GM12878 (cell line): Measurements from ENCODE around the gene PTPRD.

Experiments used
- CTCF ChIP-seq, 3 experiments: IDR thresholded peaks in 2 of 3; conservative IDR thresholded peaks in 1 of 3; 2 replicates each; pipeline ENCODE4 v1.5.1; 2011; ENCODE audit warnings: low read depth in 3 of 3, low read length in 3 of 3, mild to moderate bottlenecking in 3 of 3, control low read depth in 2 of 3, moderate library complexity in 2 of 3, inconsistent platforms in 1 of 3, mixed read lengths in 1 of 3; ENCODE audit not compliant: control insufficient read depth in 2 of 3, insufficient read depth in 1 of 3; ENCODE audit errors: extremely low read depth in 1 of 3
- EZH2 ChIP-seq: IDR thresholded peaks from 2 replicates; pipeline ENCODE4 v1.6.1; 2012; ENCODE audit warnings: low read depth, mild to moderate bottlenecking, control low read depth, inconsistent platforms, low read length, borderline replicate concordance; ENCODE audit not compliant: control insufficient read depth
- FOS ChIP-seq: IDR thresholded peaks from 3 replicates; pipeline ENCODE4 v1.6.1; 2011; ENCODE audit warnings: borderline replicate concordance; ENCODE audit not compliant: insufficient read length; ENCODE audit errors: extremely low read depth
- FOXK2 ChIP-seq: fragments of 450-650 bp; IDR thresholded peaks from 2 replicates; pipeline ENCODE4 v1.6.1; 2017; ENCODE audit warnings: mild to moderate bottlenecking, moderate library complexity
- POLR2A ChIP-seq: IDR thresholded peaks from 2 replicates; pipeline ENCODE4 v1.6.1; 2011; ENCODE audit warnings: low read depth, mild to moderate bottlenecking, low read length
- TF ChIP-seq, protein P1 (sequence below): fragments of 450-650 bp; IDR thresholded peaks from 2 replicates; pipeline ENCODE4 v1.6.1; 2018; ENCODE audit warnings: borderline replicate concordance, mild to moderate bottlenecking; ENCODE audit not compliant: partially characterized antibody
- TF ChIP-seq, protein P2 (sequence below): IDR thresholded peaks from 2 replicates; pipeline ENCODE4 v1.6.1; 2012; ENCODE audit warnings: mild to moderate bottlenecking, low read depth, low read length
- TF ChIP-seq, protein P3 (sequence below): IDR thresholded peaks from 2 replicates; pipeline ENCODE4 v1.6.1; 2011; ENCODE audit warnings: low read depth, mild to moderate bottlenecking, low read length, moderate library complexity, borderline replicate concordance; ENCODE audit errors: extremely low read depth

DNA sequence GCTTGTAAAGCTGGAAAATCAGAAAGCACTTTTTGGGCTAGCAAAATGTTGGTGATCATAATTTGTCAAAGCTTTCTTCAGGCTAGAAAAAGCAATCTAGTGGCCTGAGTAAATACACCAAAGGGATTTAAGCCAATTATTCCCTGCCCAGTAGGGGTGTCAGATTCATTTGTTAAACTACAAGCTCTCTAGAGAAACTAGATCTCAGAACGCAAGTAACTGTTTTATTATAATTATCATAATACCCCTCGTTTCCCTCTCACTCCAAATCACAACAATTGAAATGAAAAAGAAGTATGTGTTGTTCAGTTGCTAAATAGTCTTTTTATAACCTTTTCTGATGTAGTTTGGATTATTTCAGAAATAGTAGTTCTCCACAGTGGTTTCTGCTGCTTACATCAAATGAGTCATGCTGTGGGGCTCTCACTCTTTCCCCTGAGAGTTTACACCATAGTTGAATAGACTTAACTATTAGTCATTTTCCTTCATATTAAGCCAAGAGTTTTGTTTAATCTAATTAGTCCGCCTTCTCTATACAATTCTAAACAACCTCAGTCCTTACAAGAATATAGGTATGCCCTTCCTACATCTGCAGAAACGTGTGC lies 1894.6 kb downstream of the PTPRD start:
- TF ChIP-seq, protein P1, sequence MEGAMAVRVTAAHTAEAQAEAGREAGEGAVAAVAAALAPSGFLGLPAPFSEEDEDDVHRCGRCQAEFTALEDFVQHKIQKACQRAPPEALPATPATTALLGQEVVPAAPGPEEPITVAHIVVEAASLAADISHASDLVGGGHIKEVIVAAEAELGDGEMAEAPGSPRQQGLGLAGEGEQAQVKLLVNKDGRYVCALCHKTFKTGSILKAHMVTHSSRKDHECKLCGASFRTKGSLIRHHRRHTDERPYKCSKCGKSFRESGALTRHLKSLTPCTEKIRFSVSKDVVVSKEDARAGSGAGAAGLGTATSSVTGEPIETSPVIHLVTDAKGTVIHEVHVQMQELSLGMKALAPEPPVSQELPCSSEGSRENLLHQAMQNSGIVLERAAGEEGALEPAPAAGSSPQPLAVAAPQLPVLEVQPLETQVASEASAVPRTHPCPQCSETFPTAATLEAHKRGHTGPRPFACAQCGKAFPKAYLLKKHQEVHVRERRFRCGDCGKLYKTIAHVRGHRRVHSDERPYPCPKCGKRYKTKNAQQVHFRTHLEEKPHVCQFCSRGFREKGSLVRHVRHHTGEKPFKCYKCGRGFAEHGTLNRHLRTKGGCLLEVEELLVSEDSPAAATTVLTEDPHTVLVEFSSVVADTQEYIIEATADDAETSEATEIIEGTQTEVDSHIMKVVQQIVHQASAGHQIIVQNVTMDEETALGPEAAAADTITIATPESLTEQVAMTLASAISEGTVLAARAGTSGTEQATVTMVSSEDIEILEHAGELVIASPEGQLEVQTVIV, result no peak
- TF ChIP-seq FOS (no peak), POLR2A (no peak), CTCF (IDR thresholded peaks at IDR 0.05 in 2 of 3, conservative IDR thresholded peaks at IDR 0.05 in 1 of 3; ENCODE audit: control insufficient read depth in 2 of 3, extremely low read depth in 1 of 3, insufficient read depth in 1 of 3, low read depth in 3 of 3, low read length in 3 of 3) (no peak), FOXK2 (no peak), EZH2 (no peak)
- TF ChIP-seq, protein P2, sequence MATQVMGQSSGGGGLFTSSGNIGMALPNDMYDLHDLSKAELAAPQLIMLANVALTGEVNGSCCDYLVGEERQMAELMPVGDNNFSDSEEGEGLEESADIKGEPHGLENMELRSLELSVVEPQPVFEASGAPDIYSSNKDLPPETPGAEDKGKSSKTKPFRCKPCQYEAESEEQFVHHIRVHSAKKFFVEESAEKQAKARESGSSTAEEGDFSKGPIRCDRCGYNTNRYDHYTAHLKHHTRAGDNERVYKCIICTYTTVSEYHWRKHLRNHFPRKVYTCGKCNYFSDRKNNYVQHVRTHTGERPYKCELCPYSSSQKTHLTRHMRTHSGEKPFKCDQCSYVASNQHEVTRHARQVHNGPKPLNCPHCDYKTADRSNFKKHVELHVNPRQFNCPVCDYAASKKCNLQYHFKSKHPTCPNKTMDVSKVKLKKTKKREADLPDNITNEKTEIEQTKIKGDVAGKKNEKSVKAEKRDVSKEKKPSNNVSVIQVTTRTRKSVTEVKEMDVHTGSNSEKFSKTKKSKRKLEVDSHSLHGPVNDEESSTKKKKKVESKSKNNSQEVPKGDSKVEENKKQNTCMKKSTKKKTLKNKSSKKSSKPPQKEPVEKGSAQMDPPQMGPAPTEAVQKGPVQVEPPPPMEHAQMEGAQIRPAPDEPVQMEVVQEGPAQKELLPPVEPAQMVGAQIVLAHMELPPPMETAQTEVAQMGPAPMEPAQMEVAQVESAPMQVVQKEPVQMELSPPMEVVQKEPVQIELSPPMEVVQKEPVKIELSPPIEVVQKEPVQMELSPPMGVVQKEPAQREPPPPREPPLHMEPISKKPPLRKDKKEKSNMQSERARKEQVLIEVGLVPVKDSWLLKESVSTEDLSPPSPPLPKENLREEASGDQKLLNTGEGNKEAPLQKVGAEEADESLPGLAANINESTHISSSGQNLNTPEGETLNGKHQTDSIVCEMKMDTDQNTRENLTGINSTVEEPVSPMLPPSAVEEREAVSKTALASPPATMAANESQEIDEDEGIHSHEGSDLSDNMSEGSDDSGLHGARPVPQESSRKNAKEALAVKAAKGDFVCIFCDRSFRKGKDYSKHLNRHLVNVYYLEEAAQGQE, result no peak
- TF ChIP-seq, protein P3, sequence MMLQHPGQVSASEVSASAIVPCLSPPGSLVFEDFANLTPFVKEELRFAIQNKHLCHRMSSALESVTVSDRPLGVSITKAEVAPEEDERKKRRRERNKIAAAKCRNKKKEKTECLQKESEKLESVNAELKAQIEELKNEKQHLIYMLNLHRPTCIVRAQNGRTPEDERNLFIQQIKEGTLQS, result no peak
